ENCODE results near the gene SPTBN1.

SPTBN1 gene

GRCh38 chr2:54423213-54423612 lies 32.9 kb upstream of the SPTBN1 start:
- Histone ChIP-seq H4K20me1 (ENCODE audit: insufficient read depth, low read length) (no peaks in the 10 kb centered on the region), H2AFZ (ENCODE audit: low read depth, low read length) (no peak overlapping the region), H3K4me2 (ENCODE audit: low read length) (no peak overlapping the region), H3K9ac (ENCODE audit: low read length) (no peak overlapping the region), H3K36me3 (replicated peaks; ENCODE audit: low read depth, low read length) (no peaks in the 10 kb centered on the region), H3K27ac (ENCODE audit: low read length) (no peak overlapping the region), H3K4me3 (ENCODE audit: low read length) (no peak overlapping the region), H3K9me3 (ENCODE audit: insufficient read depth, low read length) (no peaks in the 10 kb centered on the region), H3K79me2 (ENCODE audit: low read length) (no peaks in the 10 kb centered on the region), H3K4me1 (ENCODE audit: low read length) (peaks cover 11% of the 10 kb centered on the region), H3K27me3 (ENCODE audit: low read depth, low read length) (no peaks in the 10 kb centered on the region)
- no peak for TF ChIP-seq EZH2phosphoT487 (IDR thresholded peaks at IDR 0.05; ENCODE audit: low read depth)

DNA sequence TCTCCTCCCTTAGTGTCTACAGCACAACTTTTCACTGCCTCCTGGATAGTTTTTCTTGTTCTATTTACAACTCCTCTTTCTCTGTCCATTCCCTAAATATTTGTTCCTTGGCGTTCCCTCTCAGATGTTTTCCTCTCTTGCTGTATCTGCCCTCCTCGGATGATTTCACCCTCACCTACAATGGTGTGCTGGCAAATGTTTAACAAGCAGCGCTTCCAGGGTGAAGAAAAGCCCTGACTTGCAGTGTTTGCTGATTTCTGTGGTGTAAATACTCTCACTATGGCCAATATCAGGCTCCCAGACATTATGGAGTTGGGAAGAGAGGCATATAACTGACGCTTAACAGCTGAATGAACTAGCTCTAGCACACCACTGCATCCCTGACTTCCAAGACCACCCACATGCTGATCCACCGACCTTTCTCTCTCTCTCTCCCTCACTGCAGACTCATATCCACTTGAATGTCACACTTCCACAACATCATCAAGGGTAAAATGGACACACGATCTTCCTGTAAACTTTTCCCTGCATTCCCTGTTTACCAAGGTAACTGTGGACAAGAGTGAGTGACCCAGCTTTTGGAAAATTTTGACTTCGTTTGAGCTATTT lies 31.5 kb upstream of the SPTBN1 start:
- TF ChIP-seq, protein P1, sequence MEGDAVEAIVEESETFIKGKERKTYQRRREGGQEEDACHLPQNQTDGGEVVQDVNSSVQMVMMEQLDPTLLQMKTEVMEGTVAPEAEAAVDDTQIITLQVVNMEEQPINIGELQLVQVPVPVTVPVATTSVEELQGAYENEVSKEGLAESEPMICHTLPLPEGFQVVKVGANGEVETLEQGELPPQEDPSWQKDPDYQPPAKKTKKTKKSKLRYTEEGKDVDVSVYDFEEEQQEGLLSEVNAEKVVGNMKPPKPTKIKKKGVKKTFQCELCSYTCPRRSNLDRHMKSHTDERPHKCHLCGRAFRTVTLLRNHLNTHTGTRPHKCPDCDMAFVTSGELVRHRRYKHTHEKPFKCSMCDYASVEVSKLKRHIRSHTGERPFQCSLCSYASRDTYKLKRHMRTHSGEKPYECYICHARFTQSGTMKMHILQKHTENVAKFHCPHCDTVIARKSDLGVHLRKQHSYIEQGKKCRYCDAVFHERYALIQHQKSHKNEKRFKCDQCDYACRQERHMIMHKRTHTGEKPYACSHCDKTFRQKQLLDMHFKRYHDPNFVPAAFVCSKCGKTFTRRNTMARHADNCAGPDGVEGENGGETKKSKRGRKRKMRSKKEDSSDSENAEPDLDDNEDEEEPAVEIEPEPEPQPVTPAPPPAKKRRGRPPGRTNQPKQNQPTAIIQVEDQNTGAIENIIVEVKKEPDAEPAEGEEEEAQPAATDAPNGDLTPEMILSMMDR (IDR thresholded peaks at IDR 0.05; ENCODE audit: low read depth, low read length), result no peak
- TF ChIP-seq EZH2phosphoT487 (IDR thresholded peaks at IDR 0.05; ENCODE audit: low read depth), result no peak
- Histone ChIP-seq H2AFZ (ENCODE audit: low read depth, low read length) (no peak overlapping the region), H3K4me3 (ENCODE audit: low read length) (no peak overlapping the region), H3K4me1 (ENCODE audit: low read length) (peaks cover 11% of the 10 kb centered on the region), H3K27ac (ENCODE audit: low read length) (no peak overlapping the region), H3K27me3 (ENCODE audit: low read depth, low read length) (no peaks in the 10 kb centered on the region), H3K36me3 (replicated peaks; ENCODE audit: low read depth, low read length) (no peaks in the 10 kb centered on the region), H3K9ac (ENCODE audit: low read length) (no peak overlapping the region), H3K9me3 (ENCODE audit: insufficient read depth, low read length) (no peaks in the 10 kb centered on the region), H4K20me1 (ENCODE audit: insufficient read depth, low read length) (no peaks in the 10 kb centered on the region), H3K79me2 (ENCODE audit: low read length) (no peaks in the 10 kb centered on the region), H3K4me2 (ENCODE audit: low read length) (no peak overlapping the region)

DNA sequence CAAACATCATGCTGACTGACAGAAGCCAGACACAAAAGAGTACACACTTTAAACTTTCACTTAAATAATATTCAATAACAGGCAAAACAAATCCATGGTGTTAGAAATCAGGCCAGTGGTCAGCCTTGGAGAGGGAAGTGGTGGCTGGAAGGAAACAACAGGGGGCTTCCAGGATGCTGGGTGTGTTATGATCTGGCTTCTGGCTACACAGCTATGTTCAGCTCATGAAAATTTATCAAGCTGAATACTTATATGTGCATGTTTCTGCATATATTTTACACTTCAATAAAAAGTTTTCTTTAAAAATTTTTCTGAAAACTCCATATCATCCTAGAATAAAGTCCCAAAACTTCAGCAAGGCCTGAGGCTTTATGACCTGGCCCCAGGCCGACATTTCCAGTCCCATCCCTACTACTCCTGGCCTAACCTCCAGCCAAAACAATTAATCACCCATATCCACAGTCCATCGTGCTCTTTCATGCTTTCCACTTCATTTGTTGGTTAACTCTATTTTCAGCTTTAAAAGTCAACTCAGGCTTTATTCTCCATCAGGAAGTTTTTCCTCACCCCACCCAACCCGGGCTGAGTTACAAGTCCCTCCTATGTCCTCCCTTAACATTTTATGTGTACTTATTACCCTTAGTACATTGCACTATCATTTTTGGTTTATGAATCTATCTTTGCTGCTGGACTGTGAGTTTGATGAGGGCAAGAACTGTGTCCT lies 27.9 kb upstream of the SPTBN1 start:
- H2AFZ ChIP-seq (ENCODE audit: low read depth, low read length), result no peak overlapping the region
- no peak overlapping the region for H3K4me3 ChIP-seq (ENCODE audit: low read length)

DNA sequence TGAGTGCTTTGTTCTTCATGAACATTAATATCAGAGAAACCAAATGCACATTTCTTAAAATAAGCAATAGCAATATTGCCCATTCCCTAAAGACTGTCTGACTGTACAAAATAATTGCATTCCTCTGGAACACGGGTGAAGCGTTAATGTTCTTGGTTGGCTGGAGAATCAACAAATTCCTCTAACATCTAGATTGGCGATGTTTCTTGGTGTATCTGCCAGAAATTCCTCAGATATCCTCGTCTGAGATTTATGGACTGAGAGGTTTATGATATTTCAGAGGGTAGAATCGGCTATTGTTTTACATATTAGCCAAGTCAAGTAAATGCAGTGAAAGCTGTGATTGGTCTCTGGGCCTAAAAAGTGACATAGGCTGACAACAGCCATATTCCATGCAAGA lies 27.1 kb upstream of the SPTBN1 start:
- H3K4me3 ChIP-seq (ENCODE audit: low read length), result no peak overlapping the region
- H3K4me1 ChIP-seq (ENCODE audit: low read length), result no peaks in the 10 kb centered on the region
- no peak overlapping the region for H3K27ac ChIP-seq (ENCODE audit: low read length)
- no peak overlapping the region for H3K9ac ChIP-seq (ENCODE audit: low read length)
- no peaks in the 10 kb centered on the region for H3K79me2 ChIP-seq (ENCODE audit: low read length)
- no peaks in the 10 kb centered on the region for H3K9me3 ChIP-seq (ENCODE audit: insufficient read depth, low read length)
- TF ChIP-seq, protein P1 (IDR thresholded peaks at IDR 0.05; ENCODE audit: low read depth, low read length), result no peak
- no peak for TF ChIP-seq EZH2phosphoT487 (IDR thresholded peaks at IDR 0.05; ENCODE audit: low read depth)
- H3K4me2 ChIP-seq (ENCODE audit: low read length), result no peak overlapping the region
- no peaks in the 10 kb centered on the region for H3K36me3 ChIP-seq (replicated peaks; ENCODE audit: low read depth, low read length)
- H2AFZ ChIP-seq (ENCODE audit: low read depth, low read length), result no peak overlapping the region
- H4K20me1 ChIP-seq (ENCODE audit: insufficient read depth, low read length), result no peaks in the 10 kb centered on the region
- H3K27me3 ChIP-seq (ENCODE audit: low read depth, low read length), result no peaks in the 10 kb centered on the region

More for the DNA sequence above, 27.9 kb upstream of the SPTBN1 start:
- Histone ChIP-seq H4K20me1 (ENCODE audit: insufficient read depth, low read length) (no peaks in the 10 kb centered on the region), H3K79me2 (ENCODE audit: low read length) (no peaks in the 10 kb centered on the region), H3K27me3 (ENCODE audit: low read depth, low read length) (no peaks in the 10 kb centered on the region), H3K4me1 (ENCODE audit: low read length) (no peaks in the 10 kb centered on the region), H3K9ac (ENCODE audit: low read length) (no peak overlapping the region), H3K27ac (ENCODE audit: low read length) (no peak overlapping the region), H3K9me3 (ENCODE audit: insufficient read depth, low read length) (no peaks in the 10 kb centered on the region), H3K36me3 (replicated peaks; ENCODE audit: low read depth, low read length) (no peaks in the 10 kb centered on the region), H3K4me2 (ENCODE audit: low read length) (no peak overlapping the region)
- no peak for TF ChIP-seq EZH2phosphoT487 (IDR thresholded peaks at IDR 0.05; ENCODE audit: low read depth)
- TF ChIP-seq, protein P1 (IDR thresholded peaks at IDR 0.05; ENCODE audit: low read depth, low read length), result no peak
